ENCODE data around the gene FMNL1. TPM values are rescaled to one million over a fixed set of nuclear protein-coding genes. Genes with fewer than 3 reads are reported as not detected.
A peak's percentile ranks its signal among the peaks of the same experiment; 100 is the strongest.

Gene FMNL1
- total and polyA plus RNA-seq, 10 of the 15 experiments (the other 5 are each of a cell fraction or from before 2014, with no cell fraction given) = 3.3 to 108 (median 19.5) TPM

- no peaks in the 10 kb centered on the region for H4K20me1 ChIP-seq (ENCODE audit: control insufficient read depth, insufficient read depth)
- no peaks in the 10 kb centered on the region for H3K9me3 ChIP-seq (replicated peaks; ENCODE audit: control insufficient read depth, insufficient read depth, low read length)
- DNase-seq (ENCODE audit: low read depth, low spot score) (no peak), FAIRE-seq (no peak), ATAC-seq (no peak)
- in situ Hi-C loops (cut with MboI) = no loop called here
- ChIA-PET CTCF (interaction anchor here (0.5 to 10.0 kb wide), 8 partner anchors 10 to 896 kb away, joined by 3 to 429 read pairs (median 4); partner anchors contain the start of gene ACBD4), SMC1A (ENCODE audit: uncharacterized antibody, unreplicated experiment) (interaction anchor here (1.1 to 6.4 kb wide), 6 partner anchors 9 to 164 kb away, joined by 3 to 66 read pairs (median 7); partner anchors contain the start of gene ACBD4), POLR2A (interaction anchor here (1.0 to 11.4 kb wide), 6 partner anchors 8 to 190 kb away, joined by 3 to 140 read pairs (median 6); partner anchors contain the start of genes HEXIM2 and MAP3K14), RAD21 (ENCODE audit: unreplicated experiment) (interaction anchor here (1.2 to 5.8 kb wide), 5 partner anchors 9 to 93 kb away, joined by 3 to 225 read pairs (median 4); no protein-coding TSS in a partner anchor)
- H3K27me3 ChIP-seq (replicated peaks in 1 of 2; ENCODE audit: control insufficient read depth in 2 of 2, insufficient read depth in 2 of 2, low read length in 1 of 2) = no peaks in the 10 kb centered on the region
- peak; percentile 23 for TF ChIP-seq GATAD2B (conservative IDR thresholded peaks at IDR 0.05; ENCODE audit: low read depth)
- TF ChIP-seq MXI1 (IDR thresholded peaks at IDR 0.05; ENCODE audit: low read depth, low read length) = 0 out of 2 replicates have a peak, but pooled peaks have one; percentile 18
- no peak for TF ChIP-seq PBX3 (IDR thresholded peaks at IDR 0.05; ENCODE audit: insufficient replicate concordance, low read depth, low read length)
- 0 out of 3 replicates have a peak, but pooled peaks of 1 of the 2 experiments have one; percentile 3 for TF ChIP-seq EGR1 (IDR thresholded peaks at IDR 0.05; ENCODE audit: borderline replicate concordance in 1 of 2, low read depth in 2 of 2, low read length in 2 of 2)
- TF ChIP-seq SRF (IDR thresholded peaks at IDR 0.05; ENCODE audit: low read depth in 2 of 2, low read length in 2 of 2) = no peak
- peak; percentile 1; the same call in 1 of the 2 replicates for TF ChIP-seq POLR2A (IDR thresholded peaks at IDR 0.05; ENCODE audit: low read depth, low read length)
- WGBS (ENCODE audit: insufficient coverage, insufficient replicate concordance, low lambda C conversion rate, missing lambda C conversion rate) = under 1% methylated on average over 8 of the region's 8 CpGs
- no peaks in the 10 kb centered on the region for H3K36me3 ChIP-seq (ENCODE audit: control insufficient read depth in 2 of 2, insufficient read depth in 2 of 2, low read length in 1 of 2)
- peak overlapping the region; percentile 100 for H3K4me2 ChIP-seq (ENCODE audit: control insufficient read depth, insufficient read depth)
- intact Hi-C loops (cut with micrococcal nuclease; ENCODE audit: unreplicated experiment) = loop anchor here (5.0 kb wide), 1 partner anchor 54 kb away; no protein-coding TSS in a partner anchor
- peak overlapping the region; percentile 92 for H3K9ac ChIP-seq (ENCODE audit: control insufficient read depth, insufficient read depth, low read length)
- H3K27ac ChIP-seq (ENCODE audit: control insufficient read depth, insufficient read depth) = peak overlapping the region; percentile 100
- peaks cover 68% of the 10 kb centered on the region for H3K79me2 ChIP-seq (ENCODE audit: control insufficient read depth, insufficient read depth, low read length)
- H2AFZ ChIP-seq (ENCODE audit: control insufficient read depth, low read depth, low read length) = no peak overlapping the region
- no TSS peak for BruUV-seq (replicated peaks)
- peak overlapping the region; percentile 89 for H3K4me3 ChIP-seq
- peaks cover 51% of the 10 kb centered on the region for H3K4me1 ChIP-seq (ENCODE audit: control insufficient read depth, insufficient read depth, low read length)
Observed at GRCh38 chr17:45222996-45223538, 1.4 kb downstream of the FMNL1 start.
